HEK293 (cell line): ENCODE data around the gene RCOR3.

ENCODE experiments used
- YY1 ChIP-seq: fragments of 450-650 bp; formaldehyde crosslinking; IDR thresholded peaks from 2 replicates; pipeline ENCODE4 v1.5.1; 2018; ENCODE audit warnings: missing biosample characterization, missing genetic modification characterization
- ZBTB20 ChIP-seq: fragments of 450-650 bp; formaldehyde crosslinking; IDR thresholded peaks from 2 replicates; pipeline ENCODE4 v1.5.1; 2016; ENCODE audit warnings: missing biosample characterization, missing genetic modification characterization
- ZBTB48 ChIP-seq: fragments of 450-650 bp; formaldehyde crosslinking; IDR thresholded peaks from 2 replicates; pipeline ENCODE4 v1.5.1; 2016; ENCODE audit warnings: missing biosample characterization, missing genetic modification characterization
- ZNF138 ChIP-seq: fragments of 450-650 bp; formaldehyde crosslinking; IDR thresholded peaks from 2 replicates; pipeline ENCODE4 v1.5.1; 2016; ENCODE audit warnings: missing biosample characterization, missing genetic modification characterization, borderline replicate concordance
- ZNF211 ChIP-seq: fragments of 450-650 bp; formaldehyde crosslinking; IDR thresholded peaks from 2 replicates; pipeline ENCODE4 v1.5.1; 2016; ENCODE audit warnings: low read depth, missing biosample characterization, missing genetic modification characterization
- ZNF274 ChIP-seq, 2 experiments: fragments of 200-500 bp in 1 of 2; fragments of 450-650 bp in 1 of 2; sonication (Bioruptor generic) in 1 of 2; formaldehyde crosslinking in 1 of 2; IDR thresholded peaks; 2 replicates each; pipeline versions ENCODE4 v1.5.1 to v1.6.1; 2014 to 2016; ENCODE audit warnings: borderline replicate concordance in 1 of 2, inconsistent platforms in 1 of 2, low read length in 1 of 2, missing biosample characterization in 1 of 2, missing genetic modification characterization in 1 of 2
- ZNF354C ChIP-seq: fragments of 450-650 bp; formaldehyde crosslinking; IDR thresholded peaks from 2 replicates; pipeline ENCODE4 v1.5.1; 2016; ENCODE audit warnings: missing biosample characterization, missing genetic modification characterization, low read depth, borderline replicate concordance
- ZNF558 ChIP-seq: fragments of 450-650 bp; formaldehyde crosslinking; IDR thresholded peaks from 2 replicates; pipeline ENCODE4 v1.5.1; 2016; ENCODE audit warnings: missing biosample characterization, missing genetic modification characterization
- TF ChIP-seq, protein P1 (sequence below): fragments of 450-650 bp; formaldehyde crosslinking; IDR thresholded peaks from 2 replicates; pipeline ENCODE4 v1.5.1; 2016; ENCODE audit warnings: missing biosample characterization, missing genetic modification characterization
- TF ChIP-seq, protein P2 (sequence below): fragments of 450-650 bp; formaldehyde crosslinking; IDR thresholded peaks from 2 replicates; pipeline ENCODE4 v1.5.1; 2016; ENCODE audit warnings: missing biosample characterization, missing genetic modification characterization
- TF ChIP-seq, protein P3 (sequence below): fragments of 450-650 bp; formaldehyde crosslinking; optimal IDR thresholded peaks from 2 replicates; pipeline ENCODE3; 2016; ENCODE audit warnings: missing biosample characterization, mild to moderate bottlenecking, missing genetic modification characterization
- TF ChIP-seq, protein P4 (sequence below): fragments of 450-650 bp; formaldehyde crosslinking; IDR thresholded peaks from 2 replicates; pipeline ENCODE4 v1.5.1; 2016; ENCODE audit warnings: missing biosample characterization, missing genetic modification characterization

DNA sequence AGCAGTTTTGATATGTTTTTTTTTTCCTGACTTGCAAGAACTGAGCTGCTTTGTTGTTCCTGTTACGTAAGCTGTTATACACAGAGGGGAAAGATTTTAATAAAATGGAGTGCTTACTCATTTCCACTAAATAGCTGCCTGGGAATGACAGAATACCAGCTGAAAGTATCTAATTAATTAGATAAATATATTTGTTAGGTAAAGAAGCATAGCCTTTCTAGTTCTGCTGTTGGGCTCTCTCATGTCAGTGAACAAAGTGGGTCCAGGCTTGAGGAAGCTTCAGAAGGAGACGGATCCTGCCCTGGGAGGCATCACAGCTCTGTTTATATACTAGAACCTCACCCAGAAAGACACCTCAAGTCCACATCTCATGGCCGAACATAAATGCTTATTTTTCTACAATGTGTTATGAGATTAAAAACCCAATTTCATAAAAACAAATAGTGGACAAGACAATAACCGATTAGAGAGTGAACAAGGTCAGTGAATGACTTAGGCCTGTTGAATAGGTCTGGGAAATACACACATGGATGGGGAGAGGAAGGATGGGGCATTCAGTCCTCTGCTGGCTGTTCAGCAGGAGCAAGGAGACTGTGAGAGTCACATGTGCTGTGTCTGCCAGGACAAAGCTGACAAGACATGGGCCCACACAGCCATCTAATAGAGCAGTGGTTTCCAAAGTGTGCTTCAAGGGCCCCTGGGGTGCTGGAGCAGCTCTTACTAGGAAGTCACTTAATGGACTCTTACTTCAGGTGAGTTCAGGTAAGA is 88.1 kb downstream of the RCOR3 start:
- TF ChIP-seq, protein P1, sequence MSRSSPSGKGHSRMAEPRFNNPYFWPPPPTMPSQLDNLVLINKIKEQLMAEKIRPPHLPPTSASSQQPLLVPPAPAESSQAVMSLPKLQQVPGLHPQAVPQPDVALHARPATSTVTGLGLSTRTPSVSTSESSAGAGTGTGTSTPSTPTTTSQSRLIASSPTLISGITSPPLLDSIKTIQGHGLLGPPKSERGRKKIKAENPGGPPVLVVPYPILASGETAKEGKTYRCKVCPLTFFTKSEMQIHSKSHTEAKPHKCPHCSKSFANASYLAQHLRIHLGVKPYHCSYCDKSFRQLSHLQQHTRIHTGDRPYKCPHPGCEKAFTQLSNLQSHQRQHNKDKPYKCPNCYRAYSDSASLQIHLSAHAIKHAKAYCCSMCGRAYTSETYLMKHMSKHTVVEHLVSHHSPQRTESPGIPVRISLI (tag by site-specific recombination): no peak
- no peak for TF ChIP-seq ZNF558 (tag by site-specific recombination)
- TF ChIP-seq, protein P2, sequence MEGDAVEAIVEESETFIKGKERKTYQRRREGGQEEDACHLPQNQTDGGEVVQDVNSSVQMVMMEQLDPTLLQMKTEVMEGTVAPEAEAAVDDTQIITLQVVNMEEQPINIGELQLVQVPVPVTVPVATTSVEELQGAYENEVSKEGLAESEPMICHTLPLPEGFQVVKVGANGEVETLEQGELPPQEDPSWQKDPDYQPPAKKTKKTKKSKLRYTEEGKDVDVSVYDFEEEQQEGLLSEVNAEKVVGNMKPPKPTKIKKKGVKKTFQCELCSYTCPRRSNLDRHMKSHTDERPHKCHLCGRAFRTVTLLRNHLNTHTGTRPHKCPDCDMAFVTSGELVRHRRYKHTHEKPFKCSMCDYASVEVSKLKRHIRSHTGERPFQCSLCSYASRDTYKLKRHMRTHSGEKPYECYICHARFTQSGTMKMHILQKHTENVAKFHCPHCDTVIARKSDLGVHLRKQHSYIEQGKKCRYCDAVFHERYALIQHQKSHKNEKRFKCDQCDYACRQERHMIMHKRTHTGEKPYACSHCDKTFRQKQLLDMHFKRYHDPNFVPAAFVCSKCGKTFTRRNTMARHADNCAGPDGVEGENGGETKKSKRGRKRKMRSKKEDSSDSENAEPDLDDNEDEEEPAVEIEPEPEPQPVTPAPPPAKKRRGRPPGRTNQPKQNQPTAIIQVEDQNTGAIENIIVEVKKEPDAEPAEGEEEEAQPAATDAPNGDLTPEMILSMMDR (tag by site-specific recombination): no peak
- TF ChIP-seq, protein P3, sequence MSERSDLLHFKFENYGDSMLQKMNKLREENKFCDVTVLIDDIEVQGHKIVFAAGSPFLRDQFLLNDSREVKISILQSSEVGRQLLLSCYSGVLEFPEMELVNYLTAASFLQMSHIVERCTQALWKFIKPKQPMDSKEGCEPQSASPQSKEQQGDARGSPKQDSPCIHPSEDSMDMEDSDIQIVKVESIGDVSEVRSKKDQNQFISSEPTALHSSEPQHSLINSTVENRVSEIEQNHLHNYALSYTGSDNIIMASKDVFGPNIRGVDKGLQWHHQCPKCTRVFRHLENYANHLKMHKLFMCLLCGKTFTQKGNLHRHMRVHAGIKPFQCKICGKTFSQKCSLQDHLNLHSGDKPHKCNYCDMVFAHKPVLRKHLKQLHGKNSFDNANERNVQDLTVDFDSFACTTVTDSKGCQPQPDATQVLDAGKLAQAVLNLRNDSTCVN (tag by site-specific recombination): no peak
- TF ChIP-seq ZBTB20 (tag by site-specific recombination): no peak
- TF ChIP-seq ZNF354C (tag by site-specific recombination): no peak
- no peak for TF ChIP-seq ZNF211 (tag by site-specific recombination)
- TF ChIP-seq, protein P4, sequence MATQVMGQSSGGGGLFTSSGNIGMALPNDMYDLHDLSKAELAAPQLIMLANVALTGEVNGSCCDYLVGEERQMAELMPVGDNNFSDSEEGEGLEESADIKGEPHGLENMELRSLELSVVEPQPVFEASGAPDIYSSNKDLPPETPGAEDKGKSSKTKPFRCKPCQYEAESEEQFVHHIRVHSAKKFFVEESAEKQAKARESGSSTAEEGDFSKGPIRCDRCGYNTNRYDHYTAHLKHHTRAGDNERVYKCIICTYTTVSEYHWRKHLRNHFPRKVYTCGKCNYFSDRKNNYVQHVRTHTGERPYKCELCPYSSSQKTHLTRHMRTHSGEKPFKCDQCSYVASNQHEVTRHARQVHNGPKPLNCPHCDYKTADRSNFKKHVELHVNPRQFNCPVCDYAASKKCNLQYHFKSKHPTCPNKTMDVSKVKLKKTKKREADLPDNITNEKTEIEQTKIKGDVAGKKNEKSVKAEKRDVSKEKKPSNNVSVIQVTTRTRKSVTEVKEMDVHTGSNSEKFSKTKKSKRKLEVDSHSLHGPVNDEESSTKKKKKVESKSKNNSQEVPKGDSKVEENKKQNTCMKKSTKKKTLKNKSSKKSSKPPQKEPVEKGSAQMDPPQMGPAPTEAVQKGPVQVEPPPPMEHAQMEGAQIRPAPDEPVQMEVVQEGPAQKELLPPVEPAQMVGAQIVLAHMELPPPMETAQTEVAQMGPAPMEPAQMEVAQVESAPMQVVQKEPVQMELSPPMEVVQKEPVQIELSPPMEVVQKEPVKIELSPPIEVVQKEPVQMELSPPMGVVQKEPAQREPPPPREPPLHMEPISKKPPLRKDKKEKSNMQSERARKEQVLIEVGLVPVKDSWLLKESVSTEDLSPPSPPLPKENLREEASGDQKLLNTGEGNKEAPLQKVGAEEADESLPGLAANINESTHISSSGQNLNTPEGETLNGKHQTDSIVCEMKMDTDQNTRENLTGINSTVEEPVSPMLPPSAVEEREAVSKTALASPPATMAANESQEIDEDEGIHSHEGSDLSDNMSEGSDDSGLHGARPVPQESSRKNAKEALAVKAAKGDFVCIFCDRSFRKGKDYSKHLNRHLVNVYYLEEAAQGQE (tag by site-specific recombination): no peak
- no peak for TF ChIP-seq ZNF274 (IDR thresholded peaks at IDR 0.05; ENCODE audit: low read length)
- TF ChIP-seq ZNF274 (tag by site-specific recombination; IDR thresholded peaks at IDR 0.05; ENCODE audit: borderline replicate concordance): no peak
- TF ChIP-seq YY1 (tag by site-specific recombination): no peak
- no peak for TF ChIP-seq ZBTB48 (tag by site-specific recombination)
- no peak for TF ChIP-seq ZNF138 (tag by site-specific recombination)
